Esophagus muscularis mucosa (tissue), 4 donors: ENCODE data around the gene CLTC.

ENCODE experiments used
- CTCF ChIP-seq, 3 experiments: fragments of 200-600 bp in 2 of 3; fragments of 450-650 bp in 1 of 3; sonication (generic) in 2 of 3; IDR thresholded peaks; one replicate each; pipeline ENCODE4 v1.5.1; 2017 to 2019; ENCODE audit warnings: antibody characterized with exemption in 3 of 3, mild to moderate bottlenecking in 2 of 3, moderate library complexity in 1 of 3
- EP300 ChIP-seq: sonication (generic); formaldehyde crosslinking; IDR thresholded peaks from one replicate; pipeline ENCODE4 v1.6.1; 2017; ENCODE audit warnings: antibody characterized with exemption
- POLR2A ChIP-seq: fragments of 450-650 bp; IDR thresholded peaks from one replicate; pipeline ENCODE4 v1.6.1; 2017; ENCODE audit warnings: antibody characterized with exemption, moderate library complexity, mild to moderate bottlenecking, low read depth
- POLR2AphosphoS5 ChIP-seq, 2 donors: sonication (generic); formaldehyde crosslinking; IDR thresholded peaks; one replicate each; pipeline ENCODE4 v1.6.1; 2017; ENCODE audit warnings: antibody characterized with exemption in 2 of 2

- TF ChIP-seq CTCF (IDR thresholded peaks at IDR 0.05) (no peak), POLR2AphosphoS5 (IDR thresholded peaks at IDR 0.05) (no peak), EP300 (no peak), POLR2A (no peak)
These were observed 125.3 kb downstream of the CLTC start for GRCh38 chr17:59745040-59745439.
